Endothelial cell of umbilical vein (primary cell): ENCODE measurements around the gene ANAPC7. TPM values are rescaled to one million over a fixed set of nuclear protein-coding genes. Genes with fewer than 3 reads are reported as not detected.

ENCODE experiments used
- BruUV-seq: library from RNA; stranded (reverse); fragments of 400-500 nt; replicated peaks from 2 replicates; lab custom pipeline; 2021; lab: Mats Ljungman, UMichigan
- CTCF ChIA-PET: fragments of 300-600, 350-600 bp; sonication (Branson Sonifier 250); formaldehyde crosslinking; loops from one replicate; lab custom pipeline; 2021; ENCODE audit warnings: antibody characterized with exemption, inconsistent platforms; lab: Charles Lee
- POLR2A ChIA-PET: fragments of 300-600, 350-600 bp; sonication (Branson Sonifier 250); formaldehyde crosslinking; loops from one replicate; lab custom pipeline; 2021; ENCODE audit warnings: antibody characterized with exemption, inconsistent platforms; lab: Charles Lee
- DNase-seq: peaks from one replicate; pipeline ENCODE4 v3.0.0-alpha.2; 2011; ENCODE audit warnings: low read depth, low spot score
- FAIRE-seq: peaks from 2 replicates; lab custom pipeline; 2011; peaks lifted over from hg19 to GRCh38; lab: Jason Lieb, UNC
- H2AFZ ChIP-seq: 2 replicates; pipeline ENCODE4 v1.6.0; 2012; ENCODE audit warnings: low read depth, low read length, control low read depth, inconsistent platforms
- H3K27ac ChIP-seq: 2 replicates; pipeline ENCODE4 v1.5.1; 2011; ENCODE audit warnings: low read depth, mild to moderate bottlenecking, control low read depth, low read length, moderate library complexity; ENCODE audit not compliant: insufficient read depth
- H3K27me3 ChIP-seq, 2 experiments: 2 replicates each; pipeline versions ENCODE4 v1.6.0 to v1.6.1; 2011; ENCODE audit warnings: low read length in 2 of 2, mixed read lengths in 1 of 2; ENCODE audit not compliant: control insufficient read depth in 2 of 2, insufficient read depth in 2 of 2
- H3K36me3 ChIP-seq, 2 experiments: 2 replicates in 1 of 2; 3 replicates in 1 of 2; pipeline ENCODE4 v1.5.1; 2011; ENCODE audit warnings: low read length in 2 of 2, mild to moderate bottlenecking in 1 of 2, moderate library complexity in 1 of 2; ENCODE audit not compliant: control insufficient read depth in 2 of 2, insufficient read depth in 2 of 2; ENCODE audit errors: extremely low read depth in 1 of 2
- H3K4me1 ChIP-seq: 3 replicates; pipeline ENCODE4 v1.5.1; 2011; ENCODE audit warnings: mild to moderate bottlenecking, low read length; ENCODE audit not compliant: control insufficient read depth, insufficient read depth; ENCODE audit errors: extremely low read depth
- H3K4me2 ChIP-seq: 2 replicates; pipeline ENCODE4 v1.6.1; 2011; ENCODE audit warnings: low read length, control low read depth, mixed read lengths; ENCODE audit not compliant: insufficient read depth
- H3K4me3 ChIP-seq, 3 experiments: fragments of 200-600 bp in 1 of 3; sonication (generic), shearing (Covaris generic) in 1 of 3; replicated peaks in 1 of 3; 2 replicates each; pipeline ENCODE4 v1.5.1; 2011 to 2016; ENCODE audit warnings: control low read depth in 3 of 3, low read length in 3 of 3, mild to moderate bottlenecking in 2 of 3, inconsistent platforms in 1 of 3, low read depth in 1 of 3, moderate library complexity in 1 of 3; ENCODE audit not compliant: insufficient read depth in 1 of 3
- H3K79me2 ChIP-seq: 2 replicates; pipeline ENCODE4 v1.6.0; 2012; ENCODE audit warnings: low read length, inconsistent platforms; ENCODE audit not compliant: control insufficient read depth, insufficient read depth
- H3K9ac ChIP-seq: replicated peaks from 2 replicates; pipeline ENCODE3; 2011; ENCODE audit warnings: low read length, control low read depth; ENCODE audit not compliant: insufficient read depth; ENCODE audit errors: extremely low read depth
- H3K9me1 ChIP-seq: replicated peaks from 3 replicates; pipeline ENCODE4 v1.6.0; 2011; ENCODE audit warnings: mild to moderate bottlenecking, low read length; ENCODE audit not compliant: control insufficient read depth, insufficient read depth; ENCODE audit errors: extremely low read depth
- H3K9me3 ChIP-seq: replicated peaks from 2 replicates; pipeline ENCODE4 v1.5.1; 2012; ENCODE audit warnings: low read length, inconsistent platforms; ENCODE audit not compliant: control insufficient read depth, insufficient read depth
- H4K20me1 ChIP-seq: replicated peaks from 2 replicates; pipeline ENCODE3; 2011; ENCODE audit warnings: mild to moderate bottlenecking, low read length; ENCODE audit not compliant: control insufficient read depth, insufficient read depth; ENCODE audit errors: extremely low read depth
- EZH2 ChIP-seq: IDR thresholded peaks from 2 replicates; pipeline ENCODE4 v1.6.1; 2012; ENCODE audit warnings: borderline replicate concordance, low read depth, mild to moderate bottlenecking, moderate library complexity, low read length, inconsistent platforms; ENCODE audit not compliant: severe bottlenecking
- FOS ChIP-seq: IDR thresholded peaks from 2 replicates; pipeline ENCODE4 v1.6.1; 2011; ENCODE audit warnings: mild to moderate bottlenecking, low read length, moderate library complexity, borderline replicate concordance; ENCODE audit not compliant: insufficient read depth
- GATA2 ChIP-seq: IDR thresholded peaks from 2 replicates; pipeline ENCODE4 v1.7.0; 2011; ENCODE audit warnings: low read depth, mild to moderate bottlenecking, moderate library complexity, mixed read lengths, low read length; ENCODE audit not compliant: insufficient read length, insufficient read depth
- JUN ChIP-seq: IDR thresholded peaks from 2 replicates; pipeline ENCODE4 v1.6.1; 2011; ENCODE audit warnings: borderline replicate concordance, low read depth; ENCODE audit not compliant: insufficient read length, insufficient read depth
- MYC ChIP-seq: IDR thresholded peaks from one replicate; pipeline ENCODE4 v1.6.1; 2011; ENCODE audit warnings: mild to moderate bottlenecking, low read depth, low read length
- POLR2A ChIP-seq: IDR thresholded peaks from 2 replicates; pipeline ENCODE4 v1.6.1; 2012; ENCODE audit warnings: low read depth, mild to moderate bottlenecking, control low read depth, low read length
- POLR2AphosphoS5 ChIP-seq: IDR thresholded peaks from 2 replicates; pipeline ENCODE4 v1.6.1; 2012; ENCODE audit warnings: low read depth, mild to moderate bottlenecking, control low read depth, low read length, moderate library complexity; ENCODE audit not compliant: insufficient read depth
- dilution Hi-C: fragments of 300-500 bp; cut with MboI; formaldehyde crosslinking; loops from one replicate; pipeline ENCODE4 v1.15.0; 2019; ENCODE audit warnings: low sequenced_read_pairs; ENCODE audit not compliant: extremely low pct_ligation_motif_present
- intact Hi-C: fragments of 100-400 bp; cut with micrococcal nuclease; formaldehyde crosslinking; loops from one replicate; pipeline ENCODE4 v1.10.0; 2022
- polyA plus RNA-seq, 4 experiments: library from polyadenylated mRNA; depleted of rRNA in 3 of 4; stranded (reverse) in 3 of 4; unstranded in 1 of 4; fragments of >200 nt; gene quantifications; 2 replicates each; pipeline versions ENCODE4 v1.2.1 to v1.2.3, GENCODE V29; 2011 to 2012; ENCODE audit warnings: missing spikeins in 1 of 4
- total RNA-seq: library from RNA; stranded (reverse); gene quantifications from 2 replicates; pipeline ENCODE4 v1.2.3, GENCODE V29; 2021
- TF ChIP-seq, protein P1 (sequence below), 2 donors: IDR thresholded peaks; 1 replicate in 1 of 2; 2 replicates in 1 of 2; pipeline ENCODE4 v1.5.1; 2011; ENCODE audit warnings: low read length in 2 of 2, mild to moderate bottlenecking in 2 of 2, moderate library complexity in 2 of 2, control low read depth in 1 of 2, inconsistent platforms in 1 of 2, low read depth in 1 of 2; ENCODE audit not compliant: insufficient read depth in 1 of 2; ENCODE audit errors: extremely low read depth in 1 of 2
- TF ChIP-seq, protein P2 (sequence below): IDR thresholded peaks from 2 replicates; pipeline ENCODE4 v1.6.1; 2011; ENCODE audit not compliant: insufficient read depth, insufficient read length

The ANAPC7 gene
- total and polyA plus RNA-seq, 2 donors (not counting 3 experiments of a cell fraction or from before 2014, with no cell fraction given): 54.2 to 89.0 TPM

DNA sequence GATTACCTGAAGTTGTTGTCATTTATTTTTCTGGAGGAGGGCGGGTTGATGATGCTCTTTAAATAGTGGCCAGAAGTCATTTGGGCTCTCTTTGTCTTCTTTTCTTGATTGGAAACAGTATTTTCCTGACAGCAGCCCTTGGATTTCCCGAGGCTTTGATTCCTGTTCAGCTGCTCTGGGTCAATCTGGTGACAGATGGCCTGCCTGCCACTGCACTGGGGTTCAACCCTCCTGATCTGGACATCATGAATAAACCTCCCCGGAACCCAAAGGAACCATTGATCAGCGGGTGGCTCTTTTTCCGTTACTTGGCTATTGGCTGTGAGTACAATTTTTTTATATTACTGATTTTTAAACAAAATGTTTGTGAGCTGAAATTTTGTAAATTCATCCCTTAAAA lies 60.4 kb downstream of the ANAPC7 start:
- H3K79me2 ChIP-seq: peaks cover 2% of the 10 kb centered on the region
- TF ChIP-seq FOS (no peak), JUN (no peak), GATA2 (no peak), POLR2A (no peak), EZH2 (no peak), POLR2AphosphoS5 (no peak), MYC (no peak)
- TF ChIP-seq, protein P1, sequence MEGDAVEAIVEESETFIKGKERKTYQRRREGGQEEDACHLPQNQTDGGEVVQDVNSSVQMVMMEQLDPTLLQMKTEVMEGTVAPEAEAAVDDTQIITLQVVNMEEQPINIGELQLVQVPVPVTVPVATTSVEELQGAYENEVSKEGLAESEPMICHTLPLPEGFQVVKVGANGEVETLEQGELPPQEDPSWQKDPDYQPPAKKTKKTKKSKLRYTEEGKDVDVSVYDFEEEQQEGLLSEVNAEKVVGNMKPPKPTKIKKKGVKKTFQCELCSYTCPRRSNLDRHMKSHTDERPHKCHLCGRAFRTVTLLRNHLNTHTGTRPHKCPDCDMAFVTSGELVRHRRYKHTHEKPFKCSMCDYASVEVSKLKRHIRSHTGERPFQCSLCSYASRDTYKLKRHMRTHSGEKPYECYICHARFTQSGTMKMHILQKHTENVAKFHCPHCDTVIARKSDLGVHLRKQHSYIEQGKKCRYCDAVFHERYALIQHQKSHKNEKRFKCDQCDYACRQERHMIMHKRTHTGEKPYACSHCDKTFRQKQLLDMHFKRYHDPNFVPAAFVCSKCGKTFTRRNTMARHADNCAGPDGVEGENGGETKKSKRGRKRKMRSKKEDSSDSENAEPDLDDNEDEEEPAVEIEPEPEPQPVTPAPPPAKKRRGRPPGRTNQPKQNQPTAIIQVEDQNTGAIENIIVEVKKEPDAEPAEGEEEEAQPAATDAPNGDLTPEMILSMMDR (IDR thresholded peaks at IDR 0.05; ENCODE audit: extremely low read depth in 1 of 2, insufficient read depth in 1 of 2, low read depth in 1 of 2, low read length in 2 of 2): no peak
- TF ChIP-seq, protein P2, sequence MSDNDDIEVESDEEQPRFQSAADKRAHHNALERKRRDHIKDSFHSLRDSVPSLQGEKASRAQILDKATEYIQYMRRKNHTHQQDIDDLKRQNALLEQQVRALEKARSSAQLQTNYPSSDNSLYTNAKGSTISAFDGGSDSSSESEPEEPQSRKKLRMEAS: no peak
- no peak overlapping the region for H2AFZ ChIP-seq
- FAIRE-seq: no peak
- H3K4me2 ChIP-seq: no peak overlapping the region
- intact Hi-C loops (loop anchor here (2.0 kb wide), 1 partner anchor 16 kb away; no protein-coding TSS in a partner anchor), dilution Hi-C loops (no loop called here)
- H3K4me1 ChIP-seq: no peaks in the 10 kb centered on the region
- H3K9ac ChIP-seq: no peak overlapping the region
- H3K27ac ChIP-seq: no peak overlapping the region
- BruUV-seq: no TSS peak
- ChIA-PET CTCF (no interaction called here), POLR2A (no interaction called here)
- no peaks in the 10 kb centered on the region for H3K9me1 ChIP-seq
- no peaks in the 10 kb centered on the region for H3K27me3 ChIP-seq
- H3K36me3 ChIP-seq: peaks cover 53 to 59% of the 10 kb centered on the region in 2 experiments
- no peaks in the 10 kb centered on the region for H4K20me1 ChIP-seq
- DNase-seq: no peak
- no peak overlapping the region for H3K4me3 ChIP-seq
- no peaks in the 10 kb centered on the region for H3K9me3 ChIP-seq
